Peyer's patch (tissue), 4 donors: Measurements from ENCODE around the gene TMEM41A.

Experiments
- CTCF ChIP-seq, 6 experiments: fragments of 450-650 bp in 4 of 6; fragments of 200-600 bp in 2 of 6; sonication (generic) in 1 of 6; IDR thresholded peaks; one replicate each; pipeline ENCODE4 v1.5.1; 2017 to 2019; ENCODE audit warnings: antibody characterized with exemption in 6 of 6, mild to moderate bottlenecking in 3 of 6, moderate library complexity in 1 of 6
- POLR2A ChIP-seq, 2 donors: fragments of 450-650 bp; IDR thresholded peaks; one replicate each; pipeline ENCODE4 v1.5.1; 2017; ENCODE audit warnings: antibody characterized with exemption in 2 of 2, mild to moderate bottlenecking in 2 of 2, moderate library complexity in 2 of 2

- TF ChIP-seq CTCF (IDR thresholded peaks at IDR 0.05) (no peak), POLR2A (IDR thresholded peaks at IDR 0.05) (no peak)
Measured at GRCh38 chr3:185469542-185469941, 29.3 kb downstream of the TMEM41A start.
